Brain microvascular endothelial cell (primary cell): Measurements from ENCODE around the gene WFDC12.
A peak's percentile ranks its signal among the peaks of the same experiment; 100 is the strongest.

Experiments
- DNase-seq: peaks from one replicate; pipeline ENCODE4 v3.0.0-alpha.2; 2020
- H3K27ac ChIP-seq: fragments of 250-450 bp; sonication (Bioruptor Pico); 2 replicates; pipeline ENCODE4 v1.5.1; 2020; ENCODE audit warnings: mild to moderate bottlenecking, moderate library complexity
- H3K27me3 ChIP-seq: fragments of 250-450 bp; sonication (Bioruptor Pico); replicated peaks from 2 replicates; pipeline ENCODE4 v1.5.1; 2020; ENCODE audit warnings: mild to moderate bottlenecking
- H3K36me3 ChIP-seq: fragments of 250-450 bp; sonication (Bioruptor Pico); replicated peaks from 2 replicates; pipeline ENCODE4 v1.5.1; 2020; ENCODE audit warnings: mild to moderate bottlenecking
- H3K4me3 ChIP-seq: 2 replicates; pipeline ENCODE4 v1.5.1; 2011; ENCODE audit warnings: low read depth, mild to moderate bottlenecking, control low read depth, low read length, moderate library complexity
- CTCF ChIP-seq: IDR thresholded peaks from 2 replicates; pipeline ENCODE4 v1.5.1; 2011; ENCODE audit warnings: low read depth, mild to moderate bottlenecking, moderate library complexity, low read length, control low read depth, inconsistent platforms; ENCODE audit errors: missing control alignments
- in situ Hi-C: cut with HindIII; loops from 2 replicates; pipeline ENCODE4 v1.10.0; 2017; ENCODE audit warnings: low sequenced_read_pairs, low pct_ligation_motif_present

Gene WFDC12

GRCh38 chr20:45138561-45139300 lies 14.5 kb upstream of the WFDC12 start:
- in situ Hi-C loops = no loop called here
- Histone ChIP-seq H3K27me3 (no peaks in the 10 kb centered on the region), H3K4me3 (no peak overlapping the region), H3K27ac (no peak overlapping the region), H3K36me3 (no peaks in the 10 kb centered on the region)
- DNase-seq = no peak
- peak; percentile 74 for TF ChIP-seq CTCF

- no peaks in the 10 kb centered on the region for H3K27me3 ChIP-seq
- in situ Hi-C loops = no loop called here
Measured at GRCh38 chr20:45136911-45137310, 12.6 kb upstream of the WFDC12 start.

GRCh38 chr20:45128099-45128498 lies 3.8 kb upstream of the WFDC12 start:
- DNase-seq = no peak

More at GRCh38 chr20:45136911-45137310, 12.6 kb upstream of the WFDC12 start:
- TF ChIP-seq CTCF = no peak
- H3K4me3 ChIP-seq = no peak overlapping the region
- H3K27ac ChIP-seq = no peak overlapping the region
- no peaks in the 10 kb centered on the region for H3K36me3 ChIP-seq
- DNase-seq = no peak

GRCh38 chr20:45121388-45121787 lies 2.9 kb downstream of the WFDC12 start:
- DNase-seq = no peak
- Histone ChIP-seq H3K36me3 (no peaks in the 10 kb centered on the region), H3K4me3 (no peak overlapping the region), H3K27ac (no peak overlapping the region), H3K27me3 (no peaks in the 10 kb centered on the region)
- no peak for TF ChIP-seq CTCF
- in situ Hi-C loops = no loop called here

More at GRCh38 chr20:45128099-45128498, 3.8 kb upstream of the WFDC12 start:
- no peak for TF ChIP-seq CTCF
- Histone ChIP-seq H3K27me3 (no peaks in the 10 kb centered on the region), H3K36me3 (no peaks in the 10 kb centered on the region), H3K27ac (no peak overlapping the region), H3K4me3 (no peak overlapping the region)
- in situ Hi-C loops = no loop called here

GRCh38 chr20:45119556-45120266 lies 4.6 kb downstream of the WFDC12 start:
- TF ChIP-seq CTCF = no peak
- in situ Hi-C loops = no loop called here
- H3K27me3 ChIP-seq = no peaks in the 10 kb centered on the region

GRCh38 chr20:45118028-45118427 lies 6.2 kb downstream of the WFDC12 start:
- in situ Hi-C loops = no loop called here
- H3K36me3 ChIP-seq = no peaks in the 10 kb centered on the region
- TF ChIP-seq CTCF = peak; percentile 13
- H3K27ac ChIP-seq = no peak overlapping the region
- H3K27me3 ChIP-seq = no peaks in the 10 kb centered on the region
- DNase-seq = no peak
- H3K4me3 ChIP-seq = no peak overlapping the region

More at GRCh38 chr20:45119556-45120266, 4.6 kb downstream of the WFDC12 start:
- no peak for DNase-seq
- Histone ChIP-seq H3K36me3 (no peaks in the 10 kb centered on the region), H3K4me3 (no peak overlapping the region), H3K27ac (no peak overlapping the region)
